H1 (cell line): ENCODE results near the gene NEU2. TPM values are rescaled to one million over a fixed set of nuclear protein-coding genes. Genes with fewer than 3 reads are reported as not detected.

Experiments used
- CTCF ChIA-PET: fragments of 300-600 bp; sonication (Branson Sonifier 250); formaldehyde crosslinking; loops from one replicate; lab custom pipeline; 2021; ENCODE audit not compliant: partially characterized antibody; lab: Charles Lee
- POLR2A ChIA-PET: fragments of 300-600 bp; sonication (Branson Sonifier 250); formaldehyde crosslinking; loops from one replicate; lab custom pipeline; 2021; ENCODE audit warnings: inconsistent platforms; ENCODE audit not compliant: partially characterized antibody; lab: Charles Lee
- DNase-seq, 2 experiments: peaks; one replicate each; pipeline versions ENCODE4 v3.0.0 to v3.0.0-alpha.2; 2010 to 2022; ENCODE audit warnings: low spot score in 2 of 2, low read depth in 1 of 2, mixed read lengths in 1 of 2
- FAIRE-seq: peaks from 2 replicates; lab custom pipeline; 2011; peaks lifted over from hg19 to GRCh38; lab: Jason Lieb, UNC
- H2AFZ ChIP-seq: 2 replicates; pipeline ENCODE4 v1.8.1; 2012; ENCODE audit warnings: low read length, inconsistent platforms
- H2AK5ac ChIP-seq: 2 replicates; pipeline ENCODE4 v1.6.1; 2013; ENCODE audit warnings: low read depth, low read length
- H2BK120ac ChIP-seq: replicated peaks from 2 replicates; pipeline ENCODE3; 2013; ENCODE audit warnings: low read depth, low read length, inconsistent platforms
- H2BK12ac ChIP-seq: 2 replicates; pipeline ENCODE4 v1.6.1; 2013; ENCODE audit warnings: low read depth, low read length
- H2BK15ac ChIP-seq: 2 replicates; pipeline ENCODE4 v1.6.1; 2013; ENCODE audit warnings: low read length
- H2BK20ac ChIP-seq: 2 replicates; pipeline ENCODE4 v1.6.1; 2013; ENCODE audit warnings: low read length
- H2BK5ac ChIP-seq: 2 replicates; pipeline ENCODE4 v1.6.1; 2013; ENCODE audit warnings: low read depth, low read length
- H3K14ac ChIP-seq: 2 replicates; pipeline ENCODE4 v1.6.1; 2013; ENCODE audit warnings: inconsistent platforms; ENCODE audit not compliant: insufficient read length
- H3K18ac ChIP-seq: 2 replicates; pipeline ENCODE4 v1.6.1; 2013; ENCODE audit warnings: low read length; ENCODE audit errors: extremely low read depth
- H3K23ac ChIP-seq: 2 replicates; pipeline ENCODE4 v1.6.1; 2013; ENCODE audit warnings: inconsistent platforms; ENCODE audit not compliant: insufficient read length
- H3K23me2 ChIP-seq: 2 replicates; pipeline ENCODE4 v1.6.1; 2013; ENCODE audit warnings: low read depth, low read length
- H3K27ac ChIP-seq: 2 replicates; pipeline ENCODE4 v1.6.1; 2011; ENCODE audit warnings: low read depth, low read length, inconsistent platforms
- H3K27me3 ChIP-seq, 4 experiments: replicated peaks in 1 of 4; 1 replicate in 1 of 4; 2 replicates in 3 of 4; pipeline versions ENCODE4 v1.6.1 to v1.8.1; 2011 to 2013; ENCODE audit warnings: low read length in 3 of 4, mild to moderate bottlenecking in 3 of 4, inconsistent platforms in 2 of 4, mixed read lengths in 2 of 4, moderate library complexity in 1 of 4; ENCODE audit not compliant: control insufficient read depth in 3 of 4, insufficient read depth in 3 of 4; ENCODE audit errors: extremely low read depth in 1 of 4
- H3K36me3 ChIP-seq, 4 experiments: 2 replicates each; pipeline versions ENCODE4 v1.6.1 to v1.8.1; 2011 to 2013; ENCODE audit warnings: mild to moderate bottlenecking in 4 of 4, low read length in 3 of 4, moderate library complexity in 2 of 4, control low read depth in 1 of 4, inconsistent platforms in 1 of 4; ENCODE audit not compliant: insufficient read depth in 4 of 4, control insufficient read depth in 2 of 4
- H3K4ac ChIP-seq: replicated peaks from 2 replicates; pipeline ENCODE3; 2013; ENCODE audit warnings: low read length, low read depth, mixed read lengths, inconsistent platforms; ENCODE audit not compliant: insufficient read length
- H3K4me1 ChIP-seq, 4 experiments: replicated peaks in 1 of 4; 1 replicate in 1 of 4; 2 replicates in 3 of 4; pipeline versions ENCODE4 v1.6.1 to v1.8.1; 2011 to 2013; ENCODE audit warnings: low read length in 3 of 4, inconsistent platforms in 2 of 4, mixed read lengths in 1 of 4; ENCODE audit not compliant: insufficient read depth in 4 of 4, control insufficient read depth in 3 of 4
- H3K4me2 ChIP-seq, 2 experiments: 2 replicates each; pipeline versions ENCODE4 v1.6.1 to v1.8.1; 2011 to 2013; ENCODE audit warnings: low read depth in 2 of 2, low read length in 2 of 2, control low read depth in 1 of 2, inconsistent platforms in 1 of 2, mild to moderate bottlenecking in 1 of 2; ENCODE audit not compliant: insufficient read depth in 1 of 2
- H3K4me3 ChIP-seq, 4 experiments: fragments of 200-600, 300-600 bp in 1 of 4; sonication (generic), shearing (Covaris generic), sonication (Bioruptor Twin) in 1 of 4; 2 replicates each; pipeline versions ENCODE4 v1.5.1 to v1.8.1; 2011 to 2016; ENCODE audit warnings: low read length in 4 of 4, low read depth in 3 of 4, control low read depth in 2 of 4, inconsistent platforms in 2 of 4, mild to moderate bottlenecking in 2 of 4, mixed read lengths in 1 of 4, moderate library complexity in 1 of 4; ENCODE audit not compliant: insufficient read depth in 2 of 4; ENCODE audit errors: extremely low read depth in 1 of 4
- H3K56ac ChIP-seq: replicated peaks from 2 replicates; pipeline ENCODE3; 2013; ENCODE audit warnings: low read depth, mild to moderate bottlenecking, mixed read lengths, low read length, inconsistent platforms; ENCODE audit not compliant: insufficient read length
- H3K79me1 ChIP-seq: 2 replicates; pipeline ENCODE4 v1.6.1; 2013; ENCODE audit warnings: low read depth, low read length, control low read depth
- H3K79me2 ChIP-seq, 2 experiments: 2 replicates each; pipeline versions ENCODE4 v1.6.1 to v1.8.1; 2012 to 2013; ENCODE audit warnings: low read length in 2 of 2, mild to moderate bottlenecking in 2 of 2, inconsistent platforms in 1 of 2; ENCODE audit not compliant: insufficient read depth in 2 of 2, control insufficient read depth in 1 of 2
- H3K9ac ChIP-seq, 4 experiments: replicated peaks in 1 of 4; 1 replicate in 1 of 4; 2 replicates in 3 of 4; pipeline versions ENCODE4 v1.6.1 to v1.8.1; 2011 to 2013; ENCODE audit warnings: low read depth in 3 of 4, low read length in 3 of 4, control low read depth in 2 of 4, mild to moderate bottlenecking in 2 of 4, moderate library complexity in 2 of 4, inconsistent platforms in 1 of 4; ENCODE audit errors: extremely low read depth in 1 of 4
- H3K9me3 ChIP-seq, 2 experiments: 2 replicates each; pipeline versions ENCODE4 v1.6.1 to v1.8.1; 2012 to 2013; ENCODE audit warnings: mild to moderate bottlenecking in 2 of 2, moderate library complexity in 2 of 2, control low read depth in 1 of 2, inconsistent platforms in 1 of 2, low read depth in 1 of 2, low read length in 1 of 2, mixed read lengths in 1 of 2; ENCODE audit not compliant: insufficient read depth in 2 of 2
- H4K20me1 ChIP-seq, 2 experiments: replicated peaks in 1 of 2; 2 replicates each; pipeline versions ENCODE3 to v1.8.1; 2011 to 2013; ENCODE audit warnings: inconsistent platforms in 2 of 2, low read length in 2 of 2, mild to moderate bottlenecking in 1 of 2; ENCODE audit not compliant: insufficient read depth in 2 of 2, control insufficient read depth in 1 of 2
- H4K5ac ChIP-seq: 2 replicates; pipeline ENCODE4 v1.6.1; 2013; ENCODE audit warnings: low read length, low read depth, mixed read lengths, inconsistent platforms; ENCODE audit not compliant: insufficient read length
- H4K8ac ChIP-seq: 2 replicates; pipeline ENCODE4 v1.8.0; 2013; ENCODE audit warnings: mild to moderate bottlenecking, moderate library complexity, low read length, inconsistent platforms; ENCODE audit not compliant: insufficient read depth; ENCODE audit errors: extremely low read depth
- H4K91ac ChIP-seq: replicated peaks from 2 replicates; pipeline ENCODE3; 2013; ENCODE audit warnings: low read length, mixed read lengths, inconsistent platforms; ENCODE audit not compliant: insufficient read length
- GABPA ChIP-seq: IDR thresholded peaks from 2 replicates; pipeline ENCODE4 v1.6.1; 2011; ENCODE audit warnings: mild to moderate bottlenecking, low read length, moderate library complexity, borderline replicate concordance; ENCODE audit not compliant: insufficient read depth
- SAP30 ChIP-seq: fragments of 300-600 bp; sonication (generic); IDR thresholded peaks from 2 replicates; pipeline ENCODE4 v1.7.1; 2012; ENCODE audit warnings: low read length, moderate library complexity, mild to moderate bottlenecking, inconsistent platforms; ENCODE audit not compliant: insufficient read depth, insufficient replicate concordance
- YY1 ChIP-seq: IDR thresholded peaks from 2 replicates; pipeline ENCODE4 v1.6.1; 2011; ENCODE audit warnings: low read depth, mild to moderate bottlenecking, low read length
- WGBS, 2 experiments: shearing (Covaris generic) in 1 of 2; methylation state at CpG; one replicate each; pipeline versions ENCODE4 v1.1.6 to v1.1.7; 2013 to 2015; ENCODE audit warnings: low lambda C conversion rate in 2 of 2, mixed read lengths in 2 of 2, inconsistent platforms in 1 of 2, low coverage in 1 of 2, missing lambda C conversion rate in 1 of 2; ENCODE audit not compliant: insufficient replicate concordance in 2 of 2, insufficient coverage in 1 of 2, insufficient read length in 1 of 2; ENCODE audit errors: extremely low coverage in 1 of 2, missing lambda C conversion rate in 1 of 2; 5-methylcytosine and 5-hydroxymethylcytosine counted together
- polyA plus RNA-seq, 7 experiments: library from polyadenylated mRNA; depleted of rRNA in 3 of 7; stranded (reverse) in 5 of 7; unstranded in 2 of 7; fragments of >200 nt in 5 of 7; fragments of 200-250 nt in 2 of 7; gene quantifications; 1 replicate in 5 of 7; 2 replicates in 1 of 7; 4 replicates in 1 of 7; pipeline versions ENCODE4 v1.2.1 to v1.2.3, GENCODE V29; 2011 to 2013; ENCODE audit warnings: missing spikeins in 2 of 7, mixed read lengths in 2 of 7
- total RNA-seq: library from RNA; stranded (reverse); fragmentation: NEBNext Ultra II Directional; extraction: Animal tissue kit (Norgen Biotek cat#: 25700); gene quantifications from 2 replicates; pipeline ENCODE4 v1.2.1, GENCODE V29; 2021
- TF ChIP-seq, protein P1 (sequence below): IDR thresholded peaks from 2 replicates; pipeline ENCODE4 v1.6.1; 2012; ENCODE audit warnings: low read length, inconsistent platforms
- TF ChIP-seq, protein P2 (sequence below), 3 experiments: IDR thresholded peaks; 1 replicate in 2 of 3; 2 replicates in 1 of 3; pipeline versions ENCODE4 v1.5.1 to v1.6.1; 2011; ENCODE audit warnings: low read length in 3 of 3, mild to moderate bottlenecking in 3 of 3, inconsistent platforms in 2 of 3, low read depth in 1 of 3, moderate library complexity in 1 of 3; ENCODE audit not compliant: insufficient read depth in 1 of 3; ENCODE audit errors: control extremely low read depth in 1 of 3

Gene NEU2
- total and polyA plus RNA-seq, 2 of the 8 experiments (the other 6 are each of a cell fraction or from before 2014, with no cell fraction given), result 0.12 TPM; not detected in 1

DNA sequence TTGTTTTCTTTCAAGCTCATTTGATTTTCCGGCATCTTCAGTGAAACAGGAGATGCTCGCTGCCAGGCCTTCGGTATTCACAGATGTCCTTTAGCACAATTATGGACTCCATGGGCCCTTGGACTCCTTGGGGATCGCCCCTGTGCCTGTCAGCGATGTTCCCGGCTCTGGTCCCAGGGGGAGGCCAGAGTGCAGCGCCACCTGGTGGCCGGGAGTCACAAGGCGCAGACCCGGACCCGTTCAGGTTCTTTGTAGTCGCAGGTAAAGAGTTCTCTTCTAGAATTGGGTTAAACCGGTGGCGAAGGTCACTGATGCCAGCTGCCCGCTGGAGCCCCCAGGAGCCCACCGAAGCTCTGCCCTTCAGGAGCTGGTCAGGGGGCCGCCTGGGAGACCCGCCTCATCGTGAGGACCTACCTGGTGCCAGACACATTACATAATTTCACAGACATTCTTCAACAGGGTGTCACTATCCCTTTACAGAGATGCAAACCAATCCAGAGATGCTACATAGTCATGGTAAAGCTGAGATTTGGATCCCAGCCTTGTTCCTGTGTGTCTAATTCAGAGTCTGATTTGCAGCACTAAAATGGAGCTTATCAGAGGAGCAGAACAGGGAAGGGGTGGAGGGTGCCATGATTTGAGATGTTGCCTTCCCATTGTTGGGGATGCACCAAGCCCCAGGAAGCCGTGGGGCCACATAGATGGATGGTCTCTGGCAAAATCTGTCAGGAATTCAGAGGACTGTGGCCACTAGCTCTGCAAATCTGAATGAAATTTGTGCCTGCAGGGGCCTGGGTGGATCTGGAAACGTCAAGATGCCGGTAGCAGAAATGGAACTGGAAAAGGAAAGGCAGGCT, 21.7 kb downstream of the NEU2 start:
- POLR2A ChIA-PET, result interaction anchor here (1.3 kb wide), 1 partner anchor 10 kb away, joined by 4 read pairs; no protein-coding TSS in a partner anchor
- TF ChIP-seq GABPA (peak; percentile 26; the same call in 1 of the 2 replicates), YY1 (0 out of 2 replicates have a peak, but pooled peaks have one; percentile 43), SAP30 (no peak)
- TF ChIP-seq, protein P1, sequence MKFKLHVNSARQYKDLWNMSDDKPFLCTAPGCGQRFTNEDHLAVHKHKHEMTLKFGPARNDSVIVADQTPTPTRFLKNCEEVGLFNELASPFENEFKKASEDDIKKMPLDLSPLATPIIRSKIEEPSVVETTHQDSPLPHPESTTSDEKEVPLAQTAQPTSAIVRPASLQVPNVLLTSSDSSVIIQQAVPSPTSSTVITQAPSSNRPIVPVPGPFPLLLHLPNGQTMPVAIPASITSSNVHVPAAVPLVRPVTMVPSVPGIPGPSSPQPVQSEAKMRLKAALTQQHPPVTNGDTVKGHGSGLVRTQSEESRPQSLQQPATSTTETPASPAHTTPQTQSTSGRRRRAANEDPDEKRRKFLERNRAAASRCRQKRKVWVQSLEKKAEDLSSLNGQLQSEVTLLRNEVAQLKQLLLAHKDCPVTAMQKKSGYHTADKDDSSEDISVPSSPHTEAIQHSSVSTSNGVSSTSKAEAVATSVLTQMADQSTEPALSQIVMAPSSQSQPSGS, result peak; percentile 40; the same call in 1 of the 2 replicates
- TF ChIP-seq, protein P2, sequence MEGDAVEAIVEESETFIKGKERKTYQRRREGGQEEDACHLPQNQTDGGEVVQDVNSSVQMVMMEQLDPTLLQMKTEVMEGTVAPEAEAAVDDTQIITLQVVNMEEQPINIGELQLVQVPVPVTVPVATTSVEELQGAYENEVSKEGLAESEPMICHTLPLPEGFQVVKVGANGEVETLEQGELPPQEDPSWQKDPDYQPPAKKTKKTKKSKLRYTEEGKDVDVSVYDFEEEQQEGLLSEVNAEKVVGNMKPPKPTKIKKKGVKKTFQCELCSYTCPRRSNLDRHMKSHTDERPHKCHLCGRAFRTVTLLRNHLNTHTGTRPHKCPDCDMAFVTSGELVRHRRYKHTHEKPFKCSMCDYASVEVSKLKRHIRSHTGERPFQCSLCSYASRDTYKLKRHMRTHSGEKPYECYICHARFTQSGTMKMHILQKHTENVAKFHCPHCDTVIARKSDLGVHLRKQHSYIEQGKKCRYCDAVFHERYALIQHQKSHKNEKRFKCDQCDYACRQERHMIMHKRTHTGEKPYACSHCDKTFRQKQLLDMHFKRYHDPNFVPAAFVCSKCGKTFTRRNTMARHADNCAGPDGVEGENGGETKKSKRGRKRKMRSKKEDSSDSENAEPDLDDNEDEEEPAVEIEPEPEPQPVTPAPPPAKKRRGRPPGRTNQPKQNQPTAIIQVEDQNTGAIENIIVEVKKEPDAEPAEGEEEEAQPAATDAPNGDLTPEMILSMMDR (IDR thresholded peaks at IDR 0.05; ENCODE audit: control extremely low read depth in 1 of 3, insufficient read depth in 1 of 3, low read depth in 1 of 3, low read length in 3 of 3), result peak; percentile 92 to 94 (median 93)

More for the DNA sequence above, 21.7 kb downstream of the NEU2 start:
- Histone ChIP-seq H3K56ac (no peak overlapping the region), H4K8ac (no peak overlapping the region), H3K18ac (no peak overlapping the region; the same call in 1 of the 2 replicates), H2AK5ac (no peak overlapping the region), H2BK20ac (no peak overlapping the region), H2BK120ac (no peak overlapping the region), H4K5ac (no peak overlapping the region), H2BK12ac (no peak overlapping the region), H4K20me1 (no peaks in the 10 kb centered on the region), H3K4me3 (no peak overlapping the region), H2BK5ac (no peak overlapping the region), H2BK15ac (0 out of 2 replicates have a peak overlapping the region, but pooled peaks have one; percentile 0), H3K36me3 (no peaks in the 10 kb centered on the region), H3K14ac (no peak overlapping the region), H3K9ac (no peak overlapping the region), H3K9me3 (no peaks in the 10 kb centered on the region), H3K4me2 (no peak overlapping the region), H3K4ac (no peak overlapping the region), H4K91ac (peak overlapping the region; percentile 39), H3K79me2 (no peaks in the 10 kb centered on the region), H3K23ac (no peak overlapping the region), H2AFZ (peak overlapping the region; percentile 95), H3K27me3 (no peaks in the 10 kb centered on the region; a peak in 1 of 7 replicates), H3K23me2 (peaks cover 8% of the 10 kb centered on the region; the same call in 1 of the 2 replicates), H3K27ac (no peak overlapping the region), H3K79me1 (no peaks in the 10 kb centered on the region), H3K4me1 (peaks cover 10 to 16% (median 14%) of the 10 kb centered on the region in 4 experiments)
- DNase-seq (peak; percentile 41 to 94), FAIRE-seq (peak; percentile 42)
- CTCF ChIA-PET, result interaction anchor here (0.6 to 5.1 kb wide), 62 partner anchors 7 to 517 kb away, joined by 3 to 47 read pairs (median 4); partner anchors contain the start of genes ATG16L1, INPP5D, NEU2 and SNORC
- WGBS, 2 experiments, result 28% methylated on average over 22 of the region's 22 CpGs; no CpG with 5 or more reads in 1 of the 2 experiments
